Calu3 (cell line): ENCODE results near the gene HECTD2. TPM values are rescaled to one million over a fixed set of nuclear protein-coding genes. Genes with fewer than 3 reads are reported as not detected.
"Not testable (repeated sequence)": the region's sequence is repeated elsewhere in the genome, so short reads cannot be mapped to it uniquely, and the experiment has no call there.

Source experiments
- BruUV-seq: library from RNA; stranded (reverse); fragments of 400-500 nt; replicated peaks from 2 replicates; lab custom pipeline; 2021; lab: Mats Ljungman, UMichigan
- CTCF ChIA-PET: fragments of 300-600 bp; sonication (Branson Sonifier 250); formaldehyde crosslinking; loops from one replicate; lab custom pipeline; 2022; ENCODE audit warnings: antibody characterized with exemption; lab: Charles Lee
- DNase-seq: peaks from one replicate; pipeline ENCODE4 v3.0.0; 2022
- H3K27ac Mint-ChIP-seq: one replicate; pipeline ENCODE4 v1.8.0; 2022; ENCODE audit warnings: mixed read lengths; ENCODE audit not compliant: unreplicated experiment
- H3K27me3 Mint-ChIP-seq: one replicate; pipeline ENCODE4 v1.8.0; 2022; ENCODE audit warnings: mixed read lengths; ENCODE audit not compliant: unreplicated experiment
- H3K36me3 Mint-ChIP-seq: one replicate; pipeline ENCODE4 v1.8.0; 2022; ENCODE audit warnings: mild to moderate bottlenecking, moderate library complexity, mixed read lengths; ENCODE audit not compliant: insufficient read depth, unreplicated experiment
- H3K4me1 Mint-ChIP-seq: one replicate; pipeline ENCODE4 v1.8.0; 2022; ENCODE audit warnings: mild to moderate bottlenecking, low read depth, mixed read lengths; ENCODE audit not compliant: unreplicated experiment
- H3K4me3 Mint-ChIP-seq: one replicate; pipeline ENCODE4 v1.8.0; 2022; ENCODE audit warnings: mild to moderate bottlenecking, low read depth, moderate library complexity, mixed read lengths; ENCODE audit not compliant: unreplicated experiment
- H3K9me3 Mint-ChIP-seq: one replicate; pipeline ENCODE4 v1.8.0; 2022; ENCODE audit warnings: low read depth, mixed read lengths; ENCODE audit not compliant: unreplicated experiment
- intact Hi-C: fragments of 100-400 bp; cut with micrococcal nuclease; formaldehyde crosslinking; loops from one replicate; pipeline ENCODE4 v1.10.0; 2022; ENCODE audit not compliant: unreplicated experiment
- total RNA-seq: library from RNA; stranded (reverse); gene quantifications from 2 replicates; pipeline ENCODE4 v1.2.3, GENCODE V29; 2022
- TF ChIP-seq, protein P1 (sequence below): fragments of 200-600 bp; IDR thresholded peaks from one replicate; pipeline ENCODE4 v1.8.0; 2022; ENCODE audit warnings: antibody characterized with exemption; ENCODE audit not compliant: unreplicated experiment

HECTD2 gene
- total RNA-seq, 1 experiment from 2014 or later = 2.7 TPM

DNA sequence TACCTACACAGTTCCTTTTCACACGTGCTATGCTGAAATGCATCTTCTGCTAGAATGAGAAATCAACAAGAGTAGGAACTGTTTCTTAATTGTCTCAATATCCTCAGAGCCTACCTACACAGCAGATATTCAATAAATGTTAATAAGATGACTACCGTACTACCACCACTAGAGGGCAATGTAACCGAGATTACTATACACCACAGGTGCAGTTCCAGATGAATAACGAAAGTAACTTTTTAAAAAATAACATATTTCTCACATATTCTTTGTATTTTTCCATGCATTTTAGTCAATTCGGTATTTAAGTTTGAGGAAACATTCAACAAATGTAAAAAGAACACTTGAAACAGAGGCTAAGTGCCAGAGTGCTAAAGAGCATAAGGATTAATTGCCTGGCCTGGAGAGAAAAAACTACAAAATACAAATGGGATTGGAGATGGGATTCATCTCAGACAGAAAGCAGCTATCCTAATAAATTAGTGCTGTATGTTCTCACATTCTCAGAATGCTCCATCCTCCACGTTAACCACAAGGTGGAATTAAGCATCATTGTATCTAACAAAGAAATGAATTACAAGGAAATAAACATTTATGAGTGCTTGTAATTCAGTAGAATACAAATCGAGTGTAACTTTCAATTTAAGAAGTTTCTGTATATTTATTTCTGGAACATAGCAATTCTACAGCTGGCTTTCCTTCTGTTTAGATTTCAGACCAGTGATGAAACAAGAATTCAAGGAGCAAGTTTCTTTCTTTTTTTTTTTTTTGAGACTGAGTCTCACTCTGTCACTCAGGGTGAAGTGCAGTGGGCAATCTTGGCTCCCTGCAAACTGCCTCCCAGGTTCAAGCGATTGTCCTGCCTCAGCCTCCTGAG is 20.3 kb upstream of the HECTD2 start:
- H3K4me3 Mint-ChIP-seq = no peak overlapping the region
- H3K4me1 Mint-ChIP-seq = no peaks in the 10 kb centered on the region
- intact Hi-C loops = loop anchor here (5.0 kb wide), 4 partner anchors 247 to 522 kb away; no protein-coding TSS in a partner anchor
- no peak overlapping the region for H3K27ac Mint-ChIP-seq
- CTCF ChIA-PET = no interaction called here
- DNase-seq = peak; percentile 17
- no TSS peak for BruUV-seq
- no peaks in the 10 kb centered on the region for H3K9me3 Mint-ChIP-seq
- H3K36me3 Mint-ChIP-seq = no peaks in the 10 kb centered on the region
- TF ChIP-seq, protein P1, sequence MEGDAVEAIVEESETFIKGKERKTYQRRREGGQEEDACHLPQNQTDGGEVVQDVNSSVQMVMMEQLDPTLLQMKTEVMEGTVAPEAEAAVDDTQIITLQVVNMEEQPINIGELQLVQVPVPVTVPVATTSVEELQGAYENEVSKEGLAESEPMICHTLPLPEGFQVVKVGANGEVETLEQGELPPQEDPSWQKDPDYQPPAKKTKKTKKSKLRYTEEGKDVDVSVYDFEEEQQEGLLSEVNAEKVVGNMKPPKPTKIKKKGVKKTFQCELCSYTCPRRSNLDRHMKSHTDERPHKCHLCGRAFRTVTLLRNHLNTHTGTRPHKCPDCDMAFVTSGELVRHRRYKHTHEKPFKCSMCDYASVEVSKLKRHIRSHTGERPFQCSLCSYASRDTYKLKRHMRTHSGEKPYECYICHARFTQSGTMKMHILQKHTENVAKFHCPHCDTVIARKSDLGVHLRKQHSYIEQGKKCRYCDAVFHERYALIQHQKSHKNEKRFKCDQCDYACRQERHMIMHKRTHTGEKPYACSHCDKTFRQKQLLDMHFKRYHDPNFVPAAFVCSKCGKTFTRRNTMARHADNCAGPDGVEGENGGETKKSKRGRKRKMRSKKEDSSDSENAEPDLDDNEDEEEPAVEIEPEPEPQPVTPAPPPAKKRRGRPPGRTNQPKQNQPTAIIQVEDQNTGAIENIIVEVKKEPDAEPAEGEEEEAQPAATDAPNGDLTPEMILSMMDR = no peak
- H3K27me3 Mint-ChIP-seq = peaks cover 43% of the 10 kb centered on the region

DNA sequence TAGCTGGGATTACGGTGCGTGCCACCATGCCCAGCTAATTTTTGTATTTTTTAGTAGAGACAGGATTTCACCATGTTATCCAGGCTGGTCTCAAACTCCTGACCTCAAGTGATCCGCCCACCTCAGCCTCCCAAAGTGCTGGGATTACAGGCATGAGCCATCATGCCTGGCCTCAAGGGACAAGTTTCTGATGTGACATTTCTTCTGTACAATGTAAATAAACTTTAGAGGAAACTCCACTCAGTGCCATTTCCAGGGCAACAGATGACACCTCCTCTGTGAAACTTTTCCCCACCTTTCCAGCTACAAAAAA is 19.7 kb upstream of the HECTD2 start:
- H3K4me3 Mint-ChIP-seq, H3K4me1 Mint-ChIP-seq, H3K36me3 Mint-ChIP-seq, H3K9me3 Mint-ChIP-seq, CTCF ChIA-PET, BruUV-seq, DNase-seq, H3K27ac Mint-ChIP-seq: not testable (repeated sequence)
- H3K27me3 Mint-ChIP-seq = peaks cover 37% of the 10 kb centered on the region
- intact Hi-C loops = loop anchor here (5.0 kb wide), 1 partner anchor 247 kb away; no protein-coding TSS in a partner anchor

- H3K36me3 Mint-ChIP-seq = no peaks in the 10 kb centered on the region
- H3K4me1 Mint-ChIP-seq = no peaks in the 10 kb centered on the region
- no TSS peak for BruUV-seq
- DNase-seq = no peak
- peaks cover 22% of the 10 kb centered on the region for H3K27me3 Mint-ChIP-seq
- TF ChIP-seq, protein P1 = no peak
- no peak overlapping the region for H3K4me3 Mint-ChIP-seq
- H3K9me3 Mint-ChIP-seq = no peaks in the 10 kb centered on the region
- no peak overlapping the region for H3K27ac Mint-ChIP-seq
- intact Hi-C loops = loop anchor here (5.0 kb wide), 1 partner anchor 245 kb away; no protein-coding TSS in a partner anchor
- CTCF ChIA-PET = no interaction called here
These were observed 18.2 kb upstream of the HECTD2 start for GRCh38 chr10:91391920-91392319.

DNA sequence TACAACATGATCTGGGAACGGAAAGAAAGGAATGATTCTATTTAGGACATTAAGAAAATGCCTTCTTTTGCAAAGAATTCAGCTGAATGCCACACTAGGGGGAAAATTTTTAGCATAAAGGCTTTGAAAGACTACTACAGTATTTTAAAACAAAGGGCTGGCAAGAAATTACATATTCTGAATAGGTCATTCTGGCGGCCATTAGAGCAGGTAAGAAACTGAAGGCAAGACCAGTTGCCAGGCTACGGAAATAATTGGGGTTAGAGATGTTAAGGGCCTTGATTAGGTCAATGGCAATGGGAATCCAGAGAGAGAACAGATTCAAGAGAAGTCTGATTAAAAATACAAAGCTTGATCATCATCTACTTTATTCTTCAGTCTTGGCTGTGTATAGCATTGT is 3.8 kb upstream of the HECTD2 start:
- intact Hi-C loops = no loop called here
- no TSS peak for BruUV-seq
- Mint-ChIP-seq H3K36me3 (peaks cover 24% of the 10 kb centered on the region), H3K4me1 (no peaks in the 10 kb centered on the region), H3K9me3 (no peaks in the 10 kb centered on the region), H3K27me3 (no peaks in the 10 kb centered on the region), H3K4me3 (no peak overlapping the region), H3K27ac (no peak overlapping the region)
- DNase-seq = no peak
- CTCF ChIA-PET = no interaction called here
- TF ChIP-seq, protein P1 = no peak
